Measurements from ENCODE around the gene SHF.

SHF gene

DNA sequence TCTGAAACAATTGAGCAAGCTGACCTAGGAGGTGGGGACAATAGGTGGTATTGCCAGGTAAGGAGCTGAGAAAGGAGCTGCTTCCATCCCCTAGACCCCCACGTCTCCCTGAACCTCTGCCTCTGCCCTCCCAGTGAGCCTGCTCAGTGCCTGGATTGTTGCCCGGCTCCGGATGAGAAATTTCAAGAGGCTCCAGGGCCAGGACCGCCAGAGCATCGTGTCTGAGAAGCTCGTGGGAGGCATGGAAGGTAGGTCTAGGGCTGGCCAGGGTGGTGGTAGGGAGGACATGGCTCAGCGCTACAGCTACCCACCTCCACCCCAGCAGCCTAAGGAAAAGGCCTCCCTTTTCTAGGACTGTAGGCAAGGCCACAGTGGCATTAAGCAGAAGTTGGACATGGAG is 44.7 kb downstream of the SHF start (continued):
- TF ChIP-seq ZFP37 (tag by site-specific recombination; IDR thresholded peaks at IDR 0.05) = no peak

DNA sequence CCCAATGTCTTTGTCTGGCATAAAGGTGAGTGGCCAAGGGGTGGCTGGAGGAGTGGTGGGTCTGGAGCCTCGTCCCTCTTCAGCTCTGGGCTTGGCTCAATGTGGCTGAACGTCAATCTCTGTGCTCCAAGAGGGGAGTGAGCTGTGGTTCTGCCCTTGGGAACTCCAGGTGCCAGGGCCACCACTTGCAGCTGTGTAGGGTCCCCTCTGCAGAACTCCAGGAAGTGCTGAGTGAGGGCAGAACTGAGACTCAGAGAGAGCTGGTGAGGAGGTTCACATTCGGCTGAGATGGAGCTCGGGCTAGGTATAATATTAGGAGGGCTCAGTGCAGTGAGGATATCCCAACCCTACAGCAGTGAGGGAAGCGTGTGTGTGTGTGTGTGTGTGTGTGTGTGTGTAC is 46.4 kb downstream of the SHF start:
- Histone ChIP-seq H3K4me1 (ENCODE audit: control insufficient read depth, insufficient read depth, low read length) (no peaks in the 10 kb centered on the region; the same call in 1 of the 2 replicates), H3K27ac (ENCODE audit: extremely low read depth, low read depth, low read length) (no peak overlapping the region), H3K36me3 (ENCODE audit: control insufficient read depth in 2 of 2, insufficient read depth in 1 of 2, low read length in 2 of 2) (no peaks in the 10 kb centered on the region), H3K4me3 (ENCODE audit: low read depth, low read length) (no peak overlapping the region), H3K9me3 (ENCODE audit: control insufficient read depth, insufficient read depth, low read depth, low read length) (no peaks in the 10 kb centered on the region)
- TF ChIP-seq ZNF623 (tag by site-specific recombination; IDR thresholded peaks at IDR 0.05) (no peak), ZNF776 (tag by site-specific recombination; IDR thresholded peaks at IDR 0.05; ENCODE audit: borderline replicate concordance) (no peak), BCL11B (tag by site-specific recombination; IDR thresholded peaks at IDR 0.05; ENCODE audit: low read depth) (no peak), TCF7L2 (IDR thresholded peaks at IDR 0.05; ENCODE audit: borderline replicate concordance, low read depth, low read length) (no peak), ZNF37A (tag by site-specific recombination; IDR thresholded peaks at IDR 0.05) (no peak)
- CTCF ChIA-PET = interaction anchor here (0.6 kb wide), 1 partner anchor 327 kb away, joined by 3 read pairs; no protein-coding TSS in a partner anchor
- POLR2A ChIA-PET = interaction anchor here (1.8 kb wide), 1 partner anchor 23 kb away, joined by 4 read pairs; no protein-coding TSS in a partner anchor

DNA sequence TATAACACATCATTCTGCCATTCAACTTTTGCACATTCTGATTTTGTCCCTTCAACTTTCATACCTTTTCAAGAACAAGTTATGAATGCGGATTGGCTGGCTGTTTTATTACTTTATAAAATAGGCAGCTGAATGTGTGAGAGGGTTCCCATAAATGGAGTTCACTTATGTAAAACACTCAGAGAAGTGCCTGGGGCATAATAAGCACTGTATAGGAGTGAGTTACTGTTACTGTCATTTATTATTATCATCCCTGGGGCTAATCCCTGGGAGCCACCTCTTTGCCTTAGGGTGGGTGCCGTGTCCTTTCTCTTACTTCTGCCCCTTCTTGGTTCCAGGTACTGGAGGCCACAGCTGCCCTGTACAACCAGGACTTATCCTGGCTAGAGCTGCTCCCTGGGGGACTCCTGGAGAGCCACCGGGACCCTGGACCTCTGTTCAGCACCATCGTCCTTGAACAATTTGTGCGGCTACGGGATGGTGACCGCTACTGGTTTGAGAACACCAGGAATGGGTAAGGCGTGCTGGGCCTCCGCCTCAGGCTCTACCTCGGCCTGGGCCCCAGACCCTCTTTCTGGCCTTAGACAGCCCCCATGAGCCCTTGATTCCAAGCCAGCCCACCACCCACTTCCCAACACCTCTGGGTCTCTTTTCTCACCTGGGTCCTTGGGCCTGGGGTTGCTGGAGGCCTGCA is 47.1 kb downstream of the SHF start:
- Histone ChIP-seq H3K27ac (ENCODE audit: extremely low read depth, low read depth, low read length) (no peak overlapping the region), H3K36me3 (ENCODE audit: control insufficient read depth in 2 of 2, insufficient read depth in 1 of 2, low read length in 2 of 2) (no peaks in the 10 kb centered on the region), H3K4me3 (ENCODE audit: low read depth, low read length) (no peak overlapping the region), H3K4me1 (ENCODE audit: control insufficient read depth, insufficient read depth, low read length) (no peaks in the 10 kb centered on the region; the same call in 1 of the 2 replicates), H3K9me3 (ENCODE audit: control insufficient read depth, insufficient read depth, low read depth, low read length) (no peaks in the 10 kb centered on the region)
- ChIA-PET CTCF (interaction anchor here (0.7 kb wide), 2 partner anchors 9 to 23 kb away, joined by 3 to 5 read pairs; no protein-coding TSS in a partner anchor), POLR2A (no interaction called here)
- TF ChIP-seq ZNF600 (tag by site-specific recombination; IDR thresholded peaks at IDR 0.05) (no peak), ZFHX2 (tag by site-specific recombination; conservative IDR thresholded peaks at IDR 0.05) (no peak), RBAK (tag by site-specific recombination; IDR thresholded peaks at IDR 0.05) (no peak), ZNF777 (tag by site-specific recombination; IDR thresholded peaks at IDR 0.05; ENCODE audit: borderline replicate concordance) (no peak), BCL11A (tag by site-specific recombination; IDR thresholded peaks at IDR 0.05; ENCODE audit: low read depth) (no peak), ZNF133 (tag by site-specific recombination; IDR thresholded peaks at IDR 0.05) (no peak), OVOL3 (tag by site-specific recombination; IDR thresholded peaks at IDR 0.05) (no peak), PATZ1 (tag by site-specific recombination; IDR thresholded peaks at IDR 0.05) (no peak), ZEB2 (tag by site-specific recombination; IDR thresholded peaks at IDR 0.05) (no peak), ZNF157 (tag by site-specific recombination; IDR thresholded peaks at IDR 0.05) (no peak), ZNF558 (tag by site-specific recombination; IDR thresholded peaks at IDR 0.05) (no peak), HOXD13 (CRISPR knock-in tag; IDR thresholded peaks at IDR 0.05; ENCODE audit: borderline replicate concordance) (no peak), ZNF112 (tag by site-specific recombination; IDR thresholded peaks at IDR 0.05) (no peak)
- TF ChIP-seq, protein P1, sequence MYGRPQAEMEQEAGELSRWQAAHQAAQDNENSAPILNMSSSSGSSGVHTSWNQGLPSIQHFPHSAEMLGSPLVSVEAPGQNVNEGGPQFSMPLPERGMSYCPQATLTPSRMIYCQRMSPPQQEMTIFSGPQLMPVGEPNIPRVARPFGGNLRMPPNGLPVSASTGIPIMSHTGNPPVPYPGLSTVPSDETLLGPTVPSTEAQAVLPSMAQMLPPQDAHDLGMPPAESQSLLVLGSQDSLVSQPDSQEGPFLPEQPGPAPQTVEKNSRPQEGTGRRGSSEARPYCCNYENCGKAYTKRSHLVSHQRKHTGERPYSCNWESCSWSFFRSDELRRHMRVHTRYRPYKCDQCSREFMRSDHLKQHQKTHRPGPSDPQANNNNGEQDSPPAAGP (tag by site-specific recombination; IDR thresholded peaks at IDR 0.05) = no peak
- TF ChIP-seq, protein P2, sequence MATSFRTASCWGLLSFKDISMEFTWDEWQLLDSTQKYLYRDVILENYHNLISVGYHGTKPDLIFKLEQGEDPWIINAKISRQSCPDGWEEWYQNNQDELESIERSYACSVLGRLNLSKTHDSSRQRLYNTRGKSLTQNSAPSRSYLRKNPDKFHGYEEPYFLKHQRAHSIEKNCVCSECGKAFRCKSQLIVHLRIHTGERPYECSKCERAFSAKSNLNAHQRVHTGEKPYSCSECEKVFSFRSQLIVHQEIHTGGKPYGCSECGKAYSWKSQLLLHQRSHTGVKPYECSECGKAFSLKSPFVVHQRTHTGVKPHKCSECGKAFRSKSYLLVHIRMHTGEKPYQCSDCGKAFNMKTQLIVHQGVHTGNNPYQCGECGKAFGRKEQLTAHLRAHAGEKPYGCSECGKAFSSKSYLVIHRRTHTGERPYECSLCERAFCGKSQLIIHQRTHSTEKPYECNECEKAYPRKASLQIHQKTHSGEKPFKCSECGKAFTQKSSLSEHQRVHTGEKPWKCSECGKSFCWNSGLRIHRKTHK (tag by site-specific recombination; IDR thresholded peaks at IDR 0.05) = no peak
